ENCODE measurements around the gene LRRK1.
A peak's percentile ranks its signal among the peaks of the same experiment; 100 is the strongest.

Gene LRRK1

DNA sequence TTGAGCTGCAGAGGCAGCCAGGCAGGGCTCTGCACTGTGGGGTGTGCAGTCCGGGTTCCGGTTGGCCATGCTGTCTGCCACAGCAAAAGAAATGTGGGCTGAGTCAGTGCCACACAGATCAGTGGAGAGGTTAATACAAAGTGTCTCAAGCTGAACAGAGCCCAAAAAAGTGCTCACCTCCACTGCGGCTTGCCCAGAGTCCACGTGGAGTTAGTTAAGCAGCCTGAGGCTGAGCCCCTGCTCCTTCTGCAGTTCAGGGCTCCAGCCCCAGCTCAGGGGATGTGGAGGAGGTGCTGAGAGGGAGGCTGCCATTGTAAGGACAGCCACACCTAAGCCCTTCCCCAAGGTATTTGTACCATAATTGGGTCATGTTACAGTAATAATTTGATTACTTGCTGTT lies 85.3 kb downstream of the LRRK1 start:
- DNase-seq (ENCODE audit: low spot score): no peak

DNA sequence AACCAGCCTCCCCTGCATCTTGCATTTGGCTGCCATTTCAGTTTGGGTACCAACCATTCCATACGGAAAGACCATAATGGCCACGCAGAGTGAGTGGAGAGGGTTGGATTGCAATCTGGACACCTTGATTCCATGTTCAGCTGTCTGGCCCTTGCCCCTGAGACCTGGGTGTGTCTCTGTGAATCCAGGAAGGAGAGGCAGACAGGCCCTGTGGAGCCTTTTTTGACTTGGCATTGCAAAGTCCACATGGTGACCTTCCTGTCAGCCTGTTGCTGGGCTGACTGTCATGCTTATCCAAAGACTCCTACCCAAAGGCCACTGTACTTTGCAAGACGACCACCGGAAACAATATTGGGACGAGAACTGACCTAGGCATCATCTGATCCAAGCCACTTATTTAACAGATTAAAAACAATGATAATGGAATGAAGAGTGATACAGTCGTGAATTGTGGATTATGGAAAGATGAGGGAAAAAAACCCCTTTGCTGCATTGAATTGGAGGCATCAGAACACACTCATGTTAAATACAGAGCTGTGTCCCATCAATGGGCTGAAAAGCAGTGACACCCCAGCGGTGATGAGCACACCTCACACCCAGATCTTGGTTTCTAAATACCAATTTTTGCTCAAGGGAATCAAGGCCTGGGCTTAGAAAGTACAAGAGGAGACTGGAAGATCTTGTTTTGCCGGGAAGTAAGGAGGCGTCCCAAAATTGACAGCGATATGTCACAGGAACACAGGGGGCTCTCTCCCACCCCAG lies 86.0 kb downstream of the LRRK1 start:
- no peak for DNase-seq (ENCODE audit: low spot score)

DNA sequence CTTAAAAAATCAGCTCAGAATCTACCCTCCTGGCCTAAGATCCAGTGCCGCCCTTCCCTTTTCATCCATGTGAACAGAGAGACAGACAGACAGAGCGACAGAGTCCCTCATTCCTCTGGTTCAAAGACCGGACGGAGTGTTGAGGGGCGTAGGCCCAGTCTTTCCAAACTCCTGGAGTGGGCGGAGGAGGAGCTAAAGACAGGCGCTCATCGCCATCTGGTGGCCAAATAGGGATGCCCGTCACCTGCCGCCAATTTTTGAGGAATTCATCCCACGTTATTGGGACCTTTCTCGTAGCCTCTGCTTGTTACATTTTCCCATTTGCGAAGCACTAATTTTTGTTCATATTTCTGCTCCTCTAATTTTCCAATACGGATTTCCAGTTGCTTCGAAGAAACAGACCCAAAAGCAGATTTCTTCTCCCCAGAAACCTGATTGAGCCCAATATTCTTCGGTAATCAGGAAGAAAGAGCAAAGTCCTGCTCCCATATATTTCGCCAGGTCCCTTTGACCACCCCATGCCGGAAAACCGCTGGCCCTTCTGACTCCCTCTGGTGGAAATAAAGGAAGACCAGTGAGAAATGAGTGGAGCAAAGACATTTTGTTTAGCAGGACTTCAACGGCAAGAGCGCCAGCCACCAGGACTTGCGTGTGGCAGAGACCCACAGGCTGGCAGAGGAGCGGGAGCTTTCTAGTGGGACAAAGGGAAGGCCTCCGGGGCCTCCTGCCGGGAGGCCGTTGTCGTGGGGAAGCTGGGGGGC lies 88.0 kb downstream of the LRRK1 start:
- peak; percentile 73 for DNase-seq (ENCODE audit: low spot score)

GRCh38 chr15:101008158-101009139 lies 89.3 kb downstream of the LRRK1 start:
- peak; percentile 85 for DNase-seq (ENCODE audit: low spot score)

DNA sequence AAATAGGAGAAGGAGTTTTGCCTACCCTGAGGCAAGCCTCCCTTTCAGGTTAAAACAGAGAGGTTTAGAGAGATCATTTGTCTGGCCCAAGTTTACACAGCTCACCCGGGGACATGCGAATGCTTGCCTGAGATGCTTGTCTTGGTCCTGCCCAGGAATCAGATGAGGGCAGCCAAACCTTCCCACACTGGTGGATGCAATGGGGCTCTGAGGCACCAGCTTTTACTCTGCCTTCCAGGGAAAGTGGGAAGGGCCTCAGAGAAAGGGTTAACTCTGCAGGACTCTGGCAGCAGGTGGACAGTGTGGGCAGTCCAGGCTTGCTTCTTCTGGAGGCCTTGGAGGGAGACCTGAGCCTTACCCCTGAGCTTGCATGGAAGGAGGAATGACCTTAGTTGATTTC lies 90.0 kb downstream of the LRRK1 start:
- no peak for DNase-seq (ENCODE audit: low spot score)

- DNase-seq (ENCODE audit: low spot score): no peak
These were observed 91.6 kb downstream of the LRRK1 start for GRCh38 chr15:101010781-101011180.

DNA sequence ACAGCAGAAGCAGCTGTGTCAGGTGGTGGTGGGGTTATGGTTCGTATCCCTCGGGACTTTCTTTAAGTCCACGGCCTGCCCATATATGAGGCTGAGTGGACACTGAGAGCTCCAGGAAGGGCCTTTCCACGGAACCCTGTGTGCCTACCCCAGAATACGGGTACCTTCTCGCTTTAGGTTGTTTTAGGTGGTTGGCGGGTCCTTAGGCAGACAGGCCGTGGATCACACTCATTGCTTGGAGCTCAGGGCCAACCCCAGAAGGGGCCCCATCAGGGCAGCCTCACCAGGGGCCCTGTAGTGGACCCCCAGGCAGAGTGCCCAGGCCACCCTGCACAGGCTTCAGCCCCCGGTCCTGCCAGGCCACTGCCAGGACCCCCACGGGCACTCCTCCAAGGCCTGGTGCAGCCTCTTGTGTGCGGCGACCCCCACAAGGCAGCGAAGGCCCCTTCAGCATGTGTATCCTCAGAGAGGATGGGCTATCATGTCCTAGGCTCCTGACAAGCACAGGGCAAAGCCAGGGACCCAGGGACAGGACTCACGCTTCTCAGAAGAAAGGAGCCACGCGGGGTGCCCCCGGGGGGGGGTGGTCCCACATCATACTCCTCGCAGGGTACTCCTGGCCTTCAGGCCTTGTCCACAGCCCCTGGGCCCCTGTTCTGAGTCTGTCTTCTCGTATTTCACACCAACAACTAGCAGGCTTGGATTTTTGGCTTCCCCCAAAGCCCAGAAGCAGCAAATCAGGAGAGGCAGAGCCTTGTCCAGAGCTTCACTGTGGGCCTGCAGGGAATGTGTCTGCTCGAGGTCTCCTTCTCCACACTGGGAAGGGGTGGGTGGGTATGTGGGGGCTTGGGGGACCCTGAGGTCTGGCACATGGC lies 93.4 kb downstream of the LRRK1 start:
- DNase-seq (ENCODE audit: low spot score): no peak

GRCh38 chr15:101013201-101013550 lies 94.0 kb downstream of the LRRK1 start:
- no peak for DNase-seq (ENCODE audit: low spot score)

GRCh38 chr15:101013769-101014675 lies 94.9 kb downstream of the LRRK1 start:
- no peak for DNase-seq (ENCODE audit: low spot score)

DNA sequence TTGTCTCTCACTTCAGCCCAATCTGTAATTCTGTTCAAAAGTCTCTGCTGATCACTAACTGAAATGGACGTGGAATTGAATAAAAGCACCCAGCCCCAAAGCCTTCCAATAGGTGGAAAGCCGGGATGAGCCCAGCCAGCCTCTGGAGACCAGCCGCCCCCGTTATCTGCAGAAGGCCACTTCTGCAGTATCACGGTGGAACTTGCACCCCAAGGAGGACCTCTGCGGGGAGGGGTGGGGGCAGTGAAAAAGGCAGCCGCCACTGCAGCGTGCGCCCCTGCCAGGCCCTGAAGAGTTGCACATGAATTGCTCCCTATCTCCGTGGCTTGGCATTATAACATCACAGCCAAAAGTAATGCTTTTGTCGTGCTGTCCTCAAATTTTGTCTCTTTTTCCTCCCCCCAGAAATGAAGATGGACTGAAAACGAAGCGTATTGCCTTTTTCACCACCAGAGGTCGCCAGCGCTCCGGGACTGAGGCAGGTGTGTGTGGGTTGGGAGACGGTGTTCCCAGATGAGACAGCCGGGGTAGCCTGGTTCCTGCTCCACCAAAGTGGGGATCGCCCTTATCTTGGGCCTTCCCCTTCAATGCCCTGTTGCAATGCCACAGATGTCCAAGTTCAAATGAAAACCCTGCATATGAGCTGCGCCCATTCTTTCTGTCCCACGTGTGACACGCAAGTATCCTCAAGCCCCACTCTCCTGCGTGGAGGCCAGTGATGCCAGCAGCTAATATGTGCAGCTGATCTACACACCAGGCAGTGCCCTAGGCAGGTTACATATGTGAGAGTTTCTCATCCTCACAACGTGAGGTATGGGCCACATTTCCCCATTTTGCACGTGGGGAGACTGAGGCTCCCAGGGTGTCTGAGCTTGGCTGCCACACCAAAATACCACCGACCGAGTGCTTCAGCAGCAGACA lies 96.0 kb downstream of the LRRK1 start:
- DNase-seq (ENCODE audit: low spot score): peak; percentile 62

DNA sequence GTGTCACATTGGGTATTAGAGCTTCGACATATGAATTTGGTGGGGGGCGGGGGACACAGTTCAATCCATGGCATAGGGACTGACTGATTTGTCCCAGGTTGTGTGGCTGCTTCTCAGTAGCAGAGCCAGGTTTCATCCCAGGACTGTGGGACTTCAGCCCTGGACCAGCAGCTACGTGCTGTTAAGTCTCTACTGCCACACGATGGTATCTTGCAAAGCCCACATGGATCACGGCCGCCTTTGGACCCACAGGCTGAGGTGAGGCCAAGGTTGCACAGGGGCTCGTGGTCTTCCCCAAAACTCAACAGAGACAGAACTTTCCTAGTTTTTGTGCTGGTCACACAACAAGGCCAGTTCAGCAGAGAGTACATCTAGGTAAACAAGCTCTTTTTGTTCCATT lies 97.4 kb downstream of the LRRK1 start:
- DNase-seq (ENCODE audit: low spot score): no peak

GRCh38 chr15:101017093-101017754 lies 98.1 kb downstream of the LRRK1 start:
- DNase-seq (ENCODE audit: low spot score): no peak

GRCh38 chr15:101018016-101018415 lies 98.9 kb downstream of the LRRK1 start:
- DNase-seq (ENCODE audit: low spot score): no peak

DNA sequence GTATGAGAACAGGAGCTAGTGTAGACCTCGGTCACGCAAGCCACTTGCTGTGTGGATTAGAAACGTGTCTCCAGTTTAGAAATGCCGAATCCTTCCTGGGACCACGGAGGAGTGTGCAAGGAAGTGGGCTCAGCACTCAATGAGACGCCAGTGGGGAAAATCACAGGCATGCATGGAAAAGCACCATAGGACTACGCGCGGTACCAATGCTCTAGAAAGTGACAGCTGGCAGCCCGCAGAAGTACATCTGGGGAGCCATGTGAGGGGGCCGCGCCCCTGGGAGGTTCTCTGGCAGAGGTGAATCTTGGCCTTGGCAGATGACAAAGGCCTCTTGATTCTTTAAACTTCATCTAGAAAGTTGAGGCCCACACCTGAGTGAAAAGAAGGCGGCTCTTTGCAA lies 99.3 kb downstream of the LRRK1 start:
- no peak for DNase-seq (ENCODE audit: low spot score)

GRCh38 chr15:101019366-101019896 lies 100.3 kb downstream of the LRRK1 start:
- no peak for DNase-seq (ENCODE audit: low spot score)

DNA sequence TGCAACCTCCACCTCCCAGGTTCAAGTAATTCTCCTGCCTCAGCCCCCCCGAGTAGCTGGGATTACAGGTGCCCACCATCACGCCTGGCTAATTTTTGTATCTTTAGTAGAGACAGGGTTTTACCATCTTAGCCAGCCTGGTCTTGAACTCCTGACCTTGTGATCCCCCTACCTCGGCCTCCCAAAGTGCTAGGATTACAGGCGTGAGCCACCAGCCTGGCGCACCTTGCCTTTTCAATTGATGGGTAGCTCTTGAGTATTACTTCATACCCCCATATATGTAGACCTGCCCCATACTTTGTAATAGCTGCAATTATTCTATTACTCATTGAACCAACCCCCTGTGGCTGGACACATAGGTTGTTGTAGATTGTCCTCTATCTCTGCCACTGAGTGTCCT lies 101.3 kb downstream of the LRRK1 start:
- no peak for DNase-seq (ENCODE audit: low spot score)

DNA sequence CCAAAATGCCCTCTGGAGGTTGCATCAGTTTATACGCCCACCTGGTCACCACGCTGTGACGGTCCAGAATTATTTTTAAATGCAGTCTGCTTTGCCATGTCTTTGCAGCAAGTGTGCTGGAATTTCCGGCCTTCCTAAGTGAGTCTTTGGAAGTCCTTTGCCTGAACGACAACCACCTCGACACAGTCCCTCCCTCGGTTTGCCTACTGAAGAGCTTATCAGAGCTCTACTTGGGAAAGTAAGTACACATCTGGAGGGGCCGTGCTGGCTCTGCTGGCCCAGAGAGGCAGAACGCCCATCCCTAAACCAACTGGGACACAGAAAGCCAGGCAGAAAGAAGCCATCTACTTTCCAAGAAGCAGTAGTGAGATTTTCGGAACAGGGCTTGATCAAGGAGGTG lies 101.8 kb downstream of the LRRK1 start:
- DNase-seq (ENCODE audit: low spot score): no peak

GRCh38 chr15:101022306-101022705 lies 103.1 kb downstream of the LRRK1 start:
- no peak for DNase-seq (ENCODE audit: low spot score)

All from hematopoietic multipotent progenitor cell treated with erythropoietin and hydrocortisone succinate and interleukin-3 and kit ligand, for 17 days (in vitro differentiated cells).